Glutamatergic neuron (in vitro differentiated cells): ENCODE measurements around the gene HTR5A. TPM values are rescaled to one million over a fixed set of nuclear protein-coding genes. Genes with fewer than 3 reads are reported as not detected.
"Not testable (repeated sequence)": the region's sequence is repeated elsewhere in the genome, so short reads cannot be mapped to it uniquely, and the experiment has no call there.

Source experiments
- DNase-seq: peaks from one replicate; pipeline ENCODE4 v3.0.0; 2022
- H3K27ac Mint-ChIP-seq: one replicate; pipeline ENCODE4 v1.8.0; 2020; ENCODE audit warnings: mild to moderate bottlenecking, mixed read lengths, inconsistent platforms; ENCODE audit not compliant: unreplicated experiment
- H3K27me3 Mint-ChIP-seq: one replicate; pipeline ENCODE4 v1.8.0; 2020; ENCODE audit warnings: mild to moderate bottlenecking, moderate library complexity, mixed read lengths, inconsistent platforms; ENCODE audit not compliant: unreplicated experiment
- H3K36me3 Mint-ChIP-seq: one replicate; pipeline ENCODE4 v1.8.0; 2020; ENCODE audit warnings: mild to moderate bottlenecking, mixed read lengths, inconsistent platforms; ENCODE audit not compliant: unreplicated experiment
- H3K4me1 Mint-ChIP-seq: one replicate; pipeline ENCODE4 v1.8.0; 2020; ENCODE audit warnings: mild to moderate bottlenecking, low read depth, mixed read lengths, inconsistent platforms; ENCODE audit not compliant: unreplicated experiment
- H3K4me3 Mint-ChIP-seq: one replicate; pipeline ENCODE4 v1.8.0; 2020; ENCODE audit warnings: mild to moderate bottlenecking, mixed read lengths, inconsistent platforms; ENCODE audit not compliant: unreplicated experiment
- H3K9me3 Mint-ChIP-seq: one replicate; pipeline ENCODE4 v1.8.0; 2020; ENCODE audit warnings: mild to moderate bottlenecking, moderate library complexity, mixed read lengths, inconsistent platforms; ENCODE audit not compliant: unreplicated experiment
- long read RNA-seq: library from polyadenylated mRNA; unstranded; transcript quantifications from one replicate; pipeline ENCODE4 v2.0.0, GENCODE V29; 2020; ENCODE audit not compliant: unreplicated experiment
- total RNA-seq: library from RNA; stranded (reverse); fragmentation: NEBNext Ultra II Directional; extraction: Animal tissue kit (Norgen Biotek cat#: 25700); gene quantifications from one replicate; pipeline ENCODE4 v1.2.1, GENCODE V29; 2021; ENCODE audit not compliant: unreplicated experiment
- TF ChIP-seq, protein P1 (sequence below): fragments of 200-600 bp; sonication (generic); IDR thresholded peaks from one replicate; pipeline ENCODE4 v1.5.0; 2021; ENCODE audit not compliant: partially characterized antibody, unreplicated experiment

HTR5A gene
- total RNA-seq = 0.20 TPM
- long read RNA-seq = 0 reads

DNA sequence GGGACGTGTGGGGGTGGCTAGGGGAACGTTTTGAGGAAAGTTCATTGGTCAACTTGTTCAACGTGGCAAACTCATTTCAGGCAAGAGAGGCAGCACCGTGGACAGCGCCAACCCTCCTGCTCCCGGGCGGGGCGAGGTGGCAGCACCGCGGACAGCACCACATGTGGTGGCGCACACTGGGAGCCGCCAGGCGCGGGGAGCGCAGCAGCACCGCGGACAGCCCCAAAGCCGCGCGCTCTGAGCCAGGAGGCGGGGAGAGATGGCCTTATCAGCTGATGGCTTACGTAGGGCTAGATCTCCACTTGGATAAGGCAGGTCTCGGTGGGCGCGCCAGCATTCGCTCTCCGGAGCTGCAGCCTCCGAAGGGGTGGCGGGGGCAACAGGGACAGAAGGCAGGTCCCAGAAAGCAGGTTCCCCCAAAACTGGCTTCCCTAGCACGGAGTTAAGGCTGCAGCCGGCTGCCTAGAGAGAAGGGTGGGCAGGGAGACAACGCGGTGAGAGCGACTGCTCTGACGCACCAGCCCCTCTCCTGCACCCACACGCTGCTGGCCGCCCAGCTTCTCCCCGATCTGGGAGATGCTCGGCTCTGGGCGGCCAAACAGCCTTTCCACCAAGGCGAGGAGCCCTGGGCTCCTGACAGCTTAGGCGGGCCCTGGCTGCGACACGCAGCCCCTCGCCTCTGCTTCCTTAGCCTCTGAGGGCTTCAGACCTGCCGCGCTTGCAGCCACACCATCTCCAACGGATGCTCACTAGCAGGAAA, at the start of gene HTR5A:
Gene HTR5A (plus strand): TSS at position 333 of the 760 bp plus-strand sequence. CDS start 576 bp downstream, outside the sequence.
- no peaks in the 10 kb centered on the region for H3K4me1 Mint-ChIP-seq
- H3K36me3 Mint-ChIP-seq = no peaks in the 10 kb centered on the region
- H3K4me3 Mint-ChIP-seq = peak within 1 kb of the TSS; percentile 85
- TF ChIP-seq, protein P1, sequence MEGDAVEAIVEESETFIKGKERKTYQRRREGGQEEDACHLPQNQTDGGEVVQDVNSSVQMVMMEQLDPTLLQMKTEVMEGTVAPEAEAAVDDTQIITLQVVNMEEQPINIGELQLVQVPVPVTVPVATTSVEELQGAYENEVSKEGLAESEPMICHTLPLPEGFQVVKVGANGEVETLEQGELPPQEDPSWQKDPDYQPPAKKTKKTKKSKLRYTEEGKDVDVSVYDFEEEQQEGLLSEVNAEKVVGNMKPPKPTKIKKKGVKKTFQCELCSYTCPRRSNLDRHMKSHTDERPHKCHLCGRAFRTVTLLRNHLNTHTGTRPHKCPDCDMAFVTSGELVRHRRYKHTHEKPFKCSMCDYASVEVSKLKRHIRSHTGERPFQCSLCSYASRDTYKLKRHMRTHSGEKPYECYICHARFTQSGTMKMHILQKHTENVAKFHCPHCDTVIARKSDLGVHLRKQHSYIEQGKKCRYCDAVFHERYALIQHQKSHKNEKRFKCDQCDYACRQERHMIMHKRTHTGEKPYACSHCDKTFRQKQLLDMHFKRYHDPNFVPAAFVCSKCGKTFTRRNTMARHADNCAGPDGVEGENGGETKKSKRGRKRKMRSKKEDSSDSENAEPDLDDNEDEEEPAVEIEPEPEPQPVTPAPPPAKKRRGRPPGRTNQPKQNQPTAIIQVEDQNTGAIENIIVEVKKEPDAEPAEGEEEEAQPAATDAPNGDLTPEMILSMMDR = no peak
- H3K27ac Mint-ChIP-seq = no peak within 1 kb of the TSS
- peak; percentile 61 for DNase-seq
- peaks cover 3% of the 10 kb centered on the region for H3K9me3 Mint-ChIP-seq
- H3K27me3 Mint-ChIP-seq = peaks cover 9% of the 10 kb centered on the region

DNA sequence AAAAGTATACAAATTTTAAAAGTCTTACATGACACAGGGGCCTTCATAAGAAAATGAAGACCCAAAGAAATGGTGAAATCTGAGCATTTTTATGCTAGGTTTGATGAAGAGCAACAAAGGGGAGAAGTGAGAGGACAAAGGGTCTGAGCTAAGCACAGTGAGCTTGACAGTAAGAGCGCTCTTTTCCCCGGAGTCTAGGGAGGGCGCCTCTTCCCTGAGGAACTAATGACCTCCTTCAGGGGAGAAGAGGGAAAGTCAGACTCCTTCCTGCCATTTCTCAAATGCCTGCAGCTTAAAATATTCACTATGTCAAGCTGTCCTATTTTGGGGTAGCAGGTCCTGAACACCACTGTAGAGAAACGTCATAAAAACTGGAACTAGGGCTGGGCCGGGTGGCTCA, 49.1 kb upstream of the HTR5A start:
- Mint-ChIP-seq H3K4me3 (no peak overlapping the region), H3K27me3 (no peaks in the 10 kb centered on the region), H3K9me3 (no peaks in the 10 kb centered on the region), H3K4me1 (no peaks in the 10 kb centered on the region), H3K36me3 (peaks cover 4% of the 10 kb centered on the region), H3K27ac (no peak overlapping the region)
- no peak for DNase-seq
- TF ChIP-seq, protein P1 = no peak

DNA sequence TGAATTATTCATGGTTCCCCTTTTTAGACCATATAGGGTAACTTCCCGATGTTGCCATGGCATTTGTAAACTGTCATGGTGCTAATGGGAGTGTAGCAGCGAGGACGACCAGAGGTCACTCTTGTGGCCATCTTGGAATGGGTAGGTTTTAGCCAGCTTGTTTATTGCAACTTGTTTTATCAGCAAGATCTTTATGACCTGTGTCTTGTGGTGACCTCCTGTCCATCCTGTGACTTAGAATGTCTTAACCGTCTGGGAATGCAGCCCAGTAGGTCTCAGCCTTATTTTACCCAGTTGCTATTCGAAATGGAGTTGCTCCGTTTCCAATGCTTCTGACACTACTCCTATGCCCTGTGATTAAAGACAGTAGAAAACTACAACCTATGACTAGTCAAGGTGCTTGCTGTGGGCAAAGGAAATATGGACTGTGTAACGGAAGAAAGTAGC, 48.4 kb upstream of the HTR5A start:
- DNase-seq = no peak
- peaks cover 4% of the 10 kb centered on the region for H3K36me3 Mint-ChIP-seq
- no peaks in the 10 kb centered on the region for H3K4me1 Mint-ChIP-seq
- H3K4me3 Mint-ChIP-seq = no peak overlapping the region
- no peak overlapping the region for H3K27ac Mint-ChIP-seq
- no peaks in the 10 kb centered on the region for H3K27me3 Mint-ChIP-seq
- H3K9me3 Mint-ChIP-seq = no peaks in the 10 kb centered on the region
- TF ChIP-seq, protein P1 = no peak

DNA sequence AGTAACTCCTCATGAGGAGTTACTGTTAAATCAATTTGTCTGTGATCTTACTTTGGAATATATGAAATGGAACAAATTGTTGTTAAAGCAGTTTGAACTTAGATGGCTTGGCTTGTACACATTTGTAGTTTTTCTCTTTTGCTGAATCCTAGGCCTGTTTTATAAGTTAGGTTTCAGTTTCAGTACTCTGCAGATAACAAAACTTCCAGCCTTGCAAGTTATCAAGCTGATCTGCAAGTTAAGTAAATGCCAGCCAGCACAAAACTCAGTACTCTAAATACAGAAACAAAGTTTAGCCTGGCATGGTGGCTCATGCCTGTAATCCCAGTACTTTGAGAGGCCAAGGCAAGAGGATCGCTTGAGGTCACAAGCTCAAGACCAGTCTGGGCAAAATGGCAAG, 42.2 kb upstream of the HTR5A start:
- Mint-ChIP-seq H3K9me3 (no peaks in the 10 kb centered on the region), H3K36me3 (peaks cover 4% of the 10 kb centered on the region), H3K27me3 (peaks cover 3% of the 10 kb centered on the region), H3K4me1 (no peaks in the 10 kb centered on the region), H3K4me3 (no peak overlapping the region), H3K27ac (no peak overlapping the region)
- TF ChIP-seq, protein P1 = no peak
- no peak for DNase-seq

- Mint-ChIP-seq H3K4me3 (no peak overlapping the region), H3K27ac (no peak overlapping the region), H3K27me3 (peaks cover 3% of the 10 kb centered on the region), H3K36me3 (no peaks in the 10 kb centered on the region), H3K4me1 (no peaks in the 10 kb centered on the region), H3K9me3 (peaks cover 2% of the 10 kb centered on the region)
- TF ChIP-seq, protein P1 = no peak
- DNase-seq = no peak
Observed at GRCh38 chr7:155032978-155033377, 37.1 kb upstream of the HTR5A start.

DNA sequence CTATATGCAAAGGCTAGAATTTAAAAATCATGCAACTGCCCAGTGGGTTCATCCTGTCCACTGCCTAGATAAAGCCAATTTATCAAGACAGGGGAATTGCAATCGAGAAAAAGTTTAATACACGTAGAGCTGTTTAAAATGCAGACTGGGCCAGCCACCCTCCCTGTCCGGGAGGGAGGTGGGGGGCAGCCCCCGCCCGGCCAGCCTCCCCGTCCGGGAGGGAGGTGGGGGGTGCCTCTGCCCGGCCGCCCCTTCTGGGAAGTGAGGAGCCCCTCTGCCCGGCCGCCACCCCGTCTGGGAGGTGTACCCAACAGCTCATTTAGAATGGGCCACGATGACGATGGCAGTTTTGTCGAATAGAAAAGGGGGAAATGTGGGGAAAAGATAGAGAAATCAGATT, 35.6 kb upstream of the HTR5A start:
- H3K27me3 Mint-ChIP-seq, H3K4me3 Mint-ChIP-seq, H3K9me3 Mint-ChIP-seq, H3K27ac Mint-ChIP-seq, H3K4me1 Mint-ChIP-seq, DNase-seq, H3K36me3 Mint-ChIP-seq: not testable (repeated sequence)
